Astrocyte (in vitro differentiated cells and primary cell): Measurements from ENCODE around the gene PSORS1C1.

Source experiments
- EZH2 ChIP-seq: IDR thresholded peaks from 2 replicates; pipeline ENCODE4 v1.6.1; 2012; ENCODE audit warnings: mild to moderate bottlenecking, low read length, inconsistent platforms; ENCODE audit not compliant: insufficient read depth
- TF ChIP-seq, protein P1 (sequence below): IDR thresholded peaks from 2 replicates; pipeline ENCODE4 v1.5.1; 2011; ENCODE audit warnings: low read depth, mild to moderate bottlenecking, inconsistent platforms, low read length, moderate library complexity; ENCODE audit not compliant: insufficient read depth

DNA sequence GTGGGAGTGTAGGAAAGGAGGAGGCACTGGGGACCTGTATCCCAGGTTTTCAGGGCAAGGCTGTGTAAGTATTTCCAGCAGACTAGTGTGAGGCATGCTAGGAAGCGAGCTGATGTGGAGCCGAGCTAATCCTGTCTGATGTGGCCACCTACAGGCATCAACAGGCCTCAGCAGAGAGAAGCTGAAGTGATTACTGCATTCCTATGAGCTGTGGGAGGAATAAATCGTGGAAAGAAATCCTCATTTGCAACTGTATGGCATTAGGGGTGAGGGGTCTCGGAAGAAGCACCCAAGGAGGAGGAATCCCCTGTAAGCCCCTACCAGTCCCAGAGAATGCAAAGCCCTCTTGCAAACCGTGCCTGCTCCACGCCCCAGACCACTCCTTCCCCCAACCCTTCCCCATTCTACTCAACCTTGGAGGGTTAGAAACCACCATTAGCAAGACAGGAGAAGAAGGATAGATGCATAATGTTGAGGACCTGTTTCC, 43.8 kb upstream of the PSORS1C1 start:
- TF ChIP-seq, protein P1, sequence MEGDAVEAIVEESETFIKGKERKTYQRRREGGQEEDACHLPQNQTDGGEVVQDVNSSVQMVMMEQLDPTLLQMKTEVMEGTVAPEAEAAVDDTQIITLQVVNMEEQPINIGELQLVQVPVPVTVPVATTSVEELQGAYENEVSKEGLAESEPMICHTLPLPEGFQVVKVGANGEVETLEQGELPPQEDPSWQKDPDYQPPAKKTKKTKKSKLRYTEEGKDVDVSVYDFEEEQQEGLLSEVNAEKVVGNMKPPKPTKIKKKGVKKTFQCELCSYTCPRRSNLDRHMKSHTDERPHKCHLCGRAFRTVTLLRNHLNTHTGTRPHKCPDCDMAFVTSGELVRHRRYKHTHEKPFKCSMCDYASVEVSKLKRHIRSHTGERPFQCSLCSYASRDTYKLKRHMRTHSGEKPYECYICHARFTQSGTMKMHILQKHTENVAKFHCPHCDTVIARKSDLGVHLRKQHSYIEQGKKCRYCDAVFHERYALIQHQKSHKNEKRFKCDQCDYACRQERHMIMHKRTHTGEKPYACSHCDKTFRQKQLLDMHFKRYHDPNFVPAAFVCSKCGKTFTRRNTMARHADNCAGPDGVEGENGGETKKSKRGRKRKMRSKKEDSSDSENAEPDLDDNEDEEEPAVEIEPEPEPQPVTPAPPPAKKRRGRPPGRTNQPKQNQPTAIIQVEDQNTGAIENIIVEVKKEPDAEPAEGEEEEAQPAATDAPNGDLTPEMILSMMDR = peak; percentile 80
- no peak for TF ChIP-seq EZH2
